ENCODE data around the gene SLC7A6.

SLC7A6 gene

DNA sequence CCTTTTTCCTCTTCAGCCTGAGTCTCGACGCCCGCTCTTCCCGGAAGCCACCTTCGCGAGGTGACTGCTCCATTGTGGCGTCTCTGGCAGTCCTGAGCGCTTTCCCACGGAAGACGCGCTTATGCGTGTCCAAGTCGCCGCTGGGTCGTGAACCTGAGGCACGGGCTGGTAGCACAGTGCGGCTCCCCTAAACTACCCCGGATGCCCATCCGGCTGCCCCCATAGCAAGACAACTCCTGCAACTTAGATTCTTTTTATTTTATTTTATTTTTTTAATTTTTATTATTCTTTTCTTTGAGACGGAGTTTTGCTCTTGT, 26.3 kb upstream of the SLC7A6 start:
- Histone ChIP-seq H3K4me2 (ENCODE audit: low read depth, low read length, poor library complexity, severe bottlenecking) (no peak overlapping the region), H3K79me2 (ENCODE audit: insufficient read depth, low read length) (no peaks in the 10 kb centered on the region), H2AFZ (ENCODE audit: low read length) (no peak overlapping the region), H3K9me3 (ENCODE audit: insufficient read depth, low read depth, low read length) (no peaks in the 10 kb centered on the region), H4K20me1 (ENCODE audit: insufficient read depth, low read length, poor library complexity, severe bottlenecking) (no peaks in the 10 kb centered on the region), H3K4me3 (ENCODE audit: low read length, poor library complexity, severe bottlenecking) (no peak overlapping the region), H3K36me3 (ENCODE audit: insufficient read depth, low read length) (no peaks in the 10 kb centered on the region; the same call in 1 of the 2 replicates), H3K4me1 (ENCODE audit: insufficient read depth, low read length, poor library complexity, severe bottlenecking) (no peaks in the 10 kb centered on the region), H3F3A (ENCODE audit: low read depth) (no peaks in the 10 kb centered on the region), H3K9ac (ENCODE audit: low read depth, low read length, poor library complexity, severe bottlenecking) (no peak overlapping the region), H3K27me3 (ENCODE audit: insufficient read depth, low read length, poor library complexity, severe bottlenecking) (no peaks in the 10 kb centered on the region), H3K9me2 (replicated peaks; ENCODE audit: low read depth, low read length) (no peaks in the 10 kb centered on the region)
- TF ChIP-seq EZH2phosphoT487 (IDR thresholded peaks at IDR 0.05; ENCODE audit: borderline replicate concordance), result no peak
- TF ChIP-seq, protein P1, sequence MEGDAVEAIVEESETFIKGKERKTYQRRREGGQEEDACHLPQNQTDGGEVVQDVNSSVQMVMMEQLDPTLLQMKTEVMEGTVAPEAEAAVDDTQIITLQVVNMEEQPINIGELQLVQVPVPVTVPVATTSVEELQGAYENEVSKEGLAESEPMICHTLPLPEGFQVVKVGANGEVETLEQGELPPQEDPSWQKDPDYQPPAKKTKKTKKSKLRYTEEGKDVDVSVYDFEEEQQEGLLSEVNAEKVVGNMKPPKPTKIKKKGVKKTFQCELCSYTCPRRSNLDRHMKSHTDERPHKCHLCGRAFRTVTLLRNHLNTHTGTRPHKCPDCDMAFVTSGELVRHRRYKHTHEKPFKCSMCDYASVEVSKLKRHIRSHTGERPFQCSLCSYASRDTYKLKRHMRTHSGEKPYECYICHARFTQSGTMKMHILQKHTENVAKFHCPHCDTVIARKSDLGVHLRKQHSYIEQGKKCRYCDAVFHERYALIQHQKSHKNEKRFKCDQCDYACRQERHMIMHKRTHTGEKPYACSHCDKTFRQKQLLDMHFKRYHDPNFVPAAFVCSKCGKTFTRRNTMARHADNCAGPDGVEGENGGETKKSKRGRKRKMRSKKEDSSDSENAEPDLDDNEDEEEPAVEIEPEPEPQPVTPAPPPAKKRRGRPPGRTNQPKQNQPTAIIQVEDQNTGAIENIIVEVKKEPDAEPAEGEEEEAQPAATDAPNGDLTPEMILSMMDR (conservative IDR thresholded peaks at IDR 0.05; ENCODE audit: low read length), result no peak

DNA sequence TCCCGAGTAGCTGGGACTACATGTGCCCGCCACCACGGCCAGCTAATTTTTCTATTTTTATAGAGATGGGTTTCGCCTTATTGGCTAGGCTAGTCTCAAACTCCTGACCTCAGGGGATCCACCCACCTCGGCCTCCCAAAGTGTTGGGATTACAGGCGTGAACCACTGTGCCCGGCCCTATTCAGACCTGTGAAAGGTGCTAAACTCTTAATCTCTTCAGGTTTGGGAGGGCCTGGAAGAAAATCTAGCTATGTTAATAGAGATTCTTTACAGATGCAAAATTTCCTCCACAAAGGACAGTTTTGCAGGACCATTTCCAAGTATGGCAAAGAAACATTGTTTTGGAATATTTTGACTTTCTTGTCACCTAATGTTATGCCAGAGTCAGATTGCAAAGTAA, 22.2 kb upstream of the SLC7A6 start:
- no peaks in the 10 kb centered on the region for H3K9me3 ChIP-seq (ENCODE audit: insufficient read depth, low read depth, low read length)
- H2AFZ ChIP-seq (ENCODE audit: low read length), result no peak overlapping the region
- no peaks in the 10 kb centered on the region for H3K9me2 ChIP-seq (replicated peaks; ENCODE audit: low read depth, low read length)
- H3K36me3 ChIP-seq (ENCODE audit: insufficient read depth, low read length), result no peaks in the 10 kb centered on the region
- peaks cover 10% of the 10 kb centered on the region; the same call in 1 of the 2 replicates for H3K79me2 ChIP-seq (ENCODE audit: insufficient read depth, low read length)
- no peaks in the 10 kb centered on the region for H3K27me3 ChIP-seq (ENCODE audit: insufficient read depth, low read length, poor library complexity, severe bottlenecking)
- H3K9ac ChIP-seq (ENCODE audit: low read depth, low read length, poor library complexity, severe bottlenecking), result no peak overlapping the region
- H3K4me3 ChIP-seq (ENCODE audit: low read length, poor library complexity, severe bottlenecking), result no peak overlapping the region
- peaks cover 15% of the 10 kb centered on the region for H3K4me1 ChIP-seq (ENCODE audit: insufficient read depth, low read length, poor library complexity, severe bottlenecking)
- no peaks in the 10 kb centered on the region for H3F3A ChIP-seq (ENCODE audit: low read depth)
- TF ChIP-seq EZH2phosphoT487 (IDR thresholded peaks at IDR 0.05; ENCODE audit: borderline replicate concordance), result no peak
- TF ChIP-seq, protein P1 (conservative IDR thresholded peaks at IDR 0.05; ENCODE audit: low read length), result no peak
- no peak overlapping the region for H3K4me2 ChIP-seq (ENCODE audit: low read depth, low read length, poor library complexity, severe bottlenecking)
- H4K20me1 ChIP-seq (ENCODE audit: insufficient read depth, low read length, poor library complexity, severe bottlenecking), result no peaks in the 10 kb centered on the region

DNA sequence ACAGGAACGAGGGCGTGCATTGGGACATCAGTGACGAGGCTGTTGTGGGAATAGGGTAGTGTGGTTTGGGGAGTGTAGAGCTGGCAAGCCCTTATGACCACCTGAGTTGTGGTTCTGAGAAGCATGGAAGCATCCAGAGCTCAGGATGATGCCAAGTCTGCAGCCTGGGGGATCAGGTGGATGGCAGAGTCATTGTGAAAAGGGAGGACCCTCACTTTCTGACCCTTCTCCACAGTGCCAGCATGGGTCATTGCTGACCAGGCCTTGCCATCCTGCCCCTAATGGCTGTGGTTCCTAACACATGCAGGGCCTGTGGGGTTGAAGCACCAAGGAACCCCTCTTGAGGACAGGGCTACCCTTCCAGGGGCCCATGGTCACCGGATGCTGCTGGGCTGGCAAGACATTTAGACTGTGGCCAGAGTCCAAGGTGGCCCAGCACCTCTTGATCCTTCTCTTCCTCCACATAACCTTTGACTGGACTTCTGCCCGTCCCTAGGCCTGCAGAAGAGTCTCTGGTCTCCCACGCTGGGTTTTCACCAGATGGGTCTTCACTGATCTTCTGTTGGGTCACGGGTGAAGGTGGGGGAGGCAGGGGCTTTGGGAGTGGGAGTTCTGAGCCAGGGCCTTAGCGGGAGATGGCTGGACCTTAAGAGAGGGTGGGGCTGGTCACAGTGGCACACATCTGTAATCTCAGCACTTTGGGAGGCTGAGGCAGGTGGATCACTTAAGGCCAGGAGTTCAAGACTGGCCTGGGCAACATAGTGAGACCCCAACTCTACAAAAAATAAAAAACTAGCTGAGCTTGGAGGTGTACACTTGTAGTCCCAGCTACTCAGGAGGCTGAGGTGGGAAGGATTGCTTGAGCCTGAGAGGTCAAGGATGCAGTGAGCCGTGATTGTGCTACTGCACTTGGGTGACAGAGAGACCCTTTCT, 21.1 kb upstream of the SLC7A6 start:
- Histone ChIP-seq H3K36me3 (ENCODE audit: insufficient read depth, low read length) (no peaks in the 10 kb centered on the region), H3K4me3 (ENCODE audit: low read length, poor library complexity, severe bottlenecking) (no peak overlapping the region), H3K9ac (ENCODE audit: low read depth, low read length, poor library complexity, severe bottlenecking) (no peak overlapping the region), H3F3A (ENCODE audit: low read depth) (no peaks in the 10 kb centered on the region), H3K9me3 (ENCODE audit: insufficient read depth, low read depth, low read length) (no peaks in the 10 kb centered on the region), H2AFZ (ENCODE audit: low read length) (no peak overlapping the region), H4K20me1 (ENCODE audit: insufficient read depth, low read length, poor library complexity, severe bottlenecking) (no peaks in the 10 kb centered on the region), H3K9me2 (replicated peaks; ENCODE audit: low read depth, low read length) (no peaks in the 10 kb centered on the region), H3K79me2 (ENCODE audit: insufficient read depth, low read length) (peaks cover 10% of the 10 kb centered on the region; the same call in 1 of the 2 replicates), H3K4me1 (ENCODE audit: insufficient read depth, low read length, poor library complexity, severe bottlenecking) (peaks cover 22% of the 10 kb centered on the region), H3K27me3 (ENCODE audit: insufficient read depth, low read length, poor library complexity, severe bottlenecking) (no peaks in the 10 kb centered on the region), H3K4me2 (ENCODE audit: low read depth, low read length, poor library complexity, severe bottlenecking) (no peak overlapping the region)
- no peak for TF ChIP-seq EZH2phosphoT487 (IDR thresholded peaks at IDR 0.05; ENCODE audit: borderline replicate concordance)
- TF ChIP-seq, protein P1 (conservative IDR thresholded peaks at IDR 0.05; ENCODE audit: low read length), result no peak
